Measurements from ENCODE around the gene STK38.

GRCh38 chr6:36546308-36546919 is 865 bp downstream of the STK38 start:
- TF ChIP-seq, protein P1, sequence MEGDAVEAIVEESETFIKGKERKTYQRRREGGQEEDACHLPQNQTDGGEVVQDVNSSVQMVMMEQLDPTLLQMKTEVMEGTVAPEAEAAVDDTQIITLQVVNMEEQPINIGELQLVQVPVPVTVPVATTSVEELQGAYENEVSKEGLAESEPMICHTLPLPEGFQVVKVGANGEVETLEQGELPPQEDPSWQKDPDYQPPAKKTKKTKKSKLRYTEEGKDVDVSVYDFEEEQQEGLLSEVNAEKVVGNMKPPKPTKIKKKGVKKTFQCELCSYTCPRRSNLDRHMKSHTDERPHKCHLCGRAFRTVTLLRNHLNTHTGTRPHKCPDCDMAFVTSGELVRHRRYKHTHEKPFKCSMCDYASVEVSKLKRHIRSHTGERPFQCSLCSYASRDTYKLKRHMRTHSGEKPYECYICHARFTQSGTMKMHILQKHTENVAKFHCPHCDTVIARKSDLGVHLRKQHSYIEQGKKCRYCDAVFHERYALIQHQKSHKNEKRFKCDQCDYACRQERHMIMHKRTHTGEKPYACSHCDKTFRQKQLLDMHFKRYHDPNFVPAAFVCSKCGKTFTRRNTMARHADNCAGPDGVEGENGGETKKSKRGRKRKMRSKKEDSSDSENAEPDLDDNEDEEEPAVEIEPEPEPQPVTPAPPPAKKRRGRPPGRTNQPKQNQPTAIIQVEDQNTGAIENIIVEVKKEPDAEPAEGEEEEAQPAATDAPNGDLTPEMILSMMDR (conservative IDR thresholded peaks at IDR 0.05; ENCODE audit: low read depth, low read length): no peak
- no peak for TF ChIP-seq EZH2phosphoT487 (IDR thresholded peaks at IDR 0.05; ENCODE audit: borderline replicate concordance, low read length)
- TF ChIP-seq EZH2 (IDR thresholded peaks at IDR 0.05; ENCODE audit: low read length, unreplicated experiment): no peak
